CD4-positive, alpha-beta memory T cell (primary cell): Measurements from ENCODE around the gene AGBL1. TPM values are rescaled to one million over a fixed set of nuclear protein-coding genes. Genes with fewer than 3 reads are reported as not detected.
A peak's percentile ranks its signal among the peaks of the same experiment; 100 is the strongest.

Source experiments
- CTCF ChIA-PET: fragments of 350-600 bp; sonication (Branson Sonifier 250); formaldehyde crosslinking; loops from one replicate; lab custom pipeline; 2021; ENCODE audit warnings: inconsistent platforms; ENCODE audit not compliant: partially characterized antibody; lab: Charles Lee
- POLR2A ChIA-PET: fragments of 350-600 bp; sonication (Branson Sonifier 250); formaldehyde crosslinking; loops from one replicate; lab custom pipeline; 2021; ENCODE audit not compliant: partially characterized antibody; lab: Charles Lee
- DNase-seq, 5 donors: peaks; one replicate each; pipeline versions ENCODE4 v3.0.0 to v3.0.0-alpha.2; 2020 to 2022; ENCODE audit warnings: mixed read lengths in 1 of 5
- H3K27ac ChIP-seq: one replicate; pipeline ENCODE4 v1.7.0; 2013; ENCODE audit warnings: low read depth, low read length
- H3K27me3 ChIP-seq: 2 replicates; pipeline ENCODE4 v1.7.0; 2013; ENCODE audit warnings: mild to moderate bottlenecking, low read length, moderate library complexity; ENCODE audit not compliant: insufficient read depth
- H3K36me3 ChIP-seq: 2 replicates; pipeline ENCODE4 v1.7.0; 2013; ENCODE audit warnings: mild to moderate bottlenecking, low read length, moderate library complexity; ENCODE audit not compliant: insufficient read depth
- H3K4me1 ChIP-seq: 2 replicates; pipeline ENCODE4 v1.7.0; 2013; ENCODE audit warnings: mild to moderate bottlenecking, low read length, moderate library complexity; ENCODE audit not compliant: insufficient read depth
- H3K4me3 ChIP-seq, 2 donors: one replicate each; pipeline ENCODE4 v1.7.0; 2013; ENCODE audit warnings: low read length in 2 of 2, mild to moderate bottlenecking in 1 of 2
- H3K9me3 ChIP-seq, 2 donors: one replicate each; pipeline ENCODE4 v1.7.0; 2013; ENCODE audit warnings: low read length in 2 of 2, control low read depth in 1 of 2; ENCODE audit not compliant: control insufficient read depth in 1 of 2
- H3K27ac Mint-ChIP-seq, 7 donors: one replicate each; pipeline ENCODE4 v1.8.0; 2020 to 2021; ENCODE audit warnings: mixed read lengths in 7 of 7, mild to moderate bottlenecking in 6 of 7, inconsistent platforms in 3 of 7, moderate library complexity in 3 of 7
- H3K27me3 Mint-ChIP-seq, 2 donors: one replicate each; pipeline ENCODE4 v1.8.0; 2020 to 2021; ENCODE audit warnings: mixed read lengths in 2 of 2
- H3K36me3 Mint-ChIP-seq, 2 donors: one replicate each; pipeline ENCODE4 v1.8.0; 2020 to 2021; ENCODE audit warnings: mixed read lengths in 2 of 2, inconsistent platforms in 1 of 2, mild to moderate bottlenecking in 1 of 2
- H3K4me1 Mint-ChIP-seq, 4 donors: one replicate each; pipeline ENCODE4 v1.8.0; 2020 to 2021; ENCODE audit warnings: mixed read lengths in 4 of 4, mild to moderate bottlenecking in 1 of 4
- H3K4me3 Mint-ChIP-seq, 8 donors: one replicate each; pipeline ENCODE4 v1.8.0; 2020 to 2021; ENCODE audit warnings: mixed read lengths in 8 of 8, mild to moderate bottlenecking in 7 of 8, moderate library complexity in 6 of 8, inconsistent platforms in 3 of 8
- H3K9me3 Mint-ChIP-seq, 8 donors: one replicate each; pipeline ENCODE4 v1.8.0; 2020 to 2021; ENCODE audit warnings: mixed read lengths in 8 of 8, mild to moderate bottlenecking in 5 of 8, inconsistent platforms in 3 of 8, moderate library complexity in 1 of 8
- intact Hi-C: fragments of 100-400 bp; cut with micrococcal nuclease; formaldehyde crosslinking; loops from one replicate; pipeline ENCODE4 v1.15.1; 2023
- polyA plus RNA-seq, 2 donors: library from polyadenylated mRNA; unstranded; fragments of 300-500 nt; fragmentation: Illumina TruSeq; gene quantifications; one replicate each; pipeline ENCODE4 v1.2.3, GENCODE V29; 2021
- total RNA-seq, 2 experiments: library from RNA; stranded (reverse); gene quantifications; one replicate each; pipeline ENCODE4 v1.2.3, GENCODE V29; 2021

AGBL1 gene
- total and polyA plus RNA-seq, 4 experiments from 2014 or later: not detected

DNA sequence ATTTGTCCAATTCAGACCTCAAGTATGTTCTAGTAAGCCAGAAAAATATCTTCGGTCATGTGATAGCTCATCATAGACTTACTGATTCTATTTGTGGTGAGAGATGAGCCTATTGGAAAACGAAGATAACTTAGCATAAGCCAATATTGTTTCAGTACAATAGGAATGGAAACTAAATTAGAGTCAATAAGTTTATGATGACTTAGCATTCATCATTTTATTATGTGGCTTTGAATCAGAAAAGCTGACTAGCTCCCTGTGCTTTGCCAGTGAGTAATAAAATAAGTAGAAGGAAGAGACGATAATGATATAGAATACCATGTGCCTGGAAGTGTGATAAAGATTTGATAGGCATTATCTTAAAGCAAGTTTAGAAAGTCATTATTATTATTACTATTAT, 605.6 kb downstream of the AGBL1 start:
- POLR2A ChIA-PET: no interaction called here
- DNase-seq: no peak
- intact Hi-C loops: no loop called here
- no peaks in the 10 kb centered on the region for H3K36me3 Mint-ChIP-seq
- Histone ChIP-seq H3K9me3 (no peaks in the 10 kb centered on the region), H3K27me3 (no peaks in the 10 kb centered on the region), H3K4me1 (no peaks in the 10 kb centered on the region), H3K4me3 (no peak overlapping the region), H3K36me3 (no peaks in the 10 kb centered on the region), H3K27ac (no peak overlapping the region)
- peaks cover 0 to 2% of the 10 kb centered on the region in 2 donors for H3K27me3 Mint-ChIP-seq
- no peak overlapping the region for H3K4me3 Mint-ChIP-seq
- no peak overlapping the region for H3K27ac Mint-ChIP-seq
- peaks cover 0 to 3% (median 0%) of the 10 kb centered on the region in 8 donors for H3K9me3 Mint-ChIP-seq
- CTCF ChIA-PET: no interaction called here
- peaks cover 0 to 5% (median 0%) of the 10 kb centered on the region in 4 donors for H3K4me1 Mint-ChIP-seq

DNA sequence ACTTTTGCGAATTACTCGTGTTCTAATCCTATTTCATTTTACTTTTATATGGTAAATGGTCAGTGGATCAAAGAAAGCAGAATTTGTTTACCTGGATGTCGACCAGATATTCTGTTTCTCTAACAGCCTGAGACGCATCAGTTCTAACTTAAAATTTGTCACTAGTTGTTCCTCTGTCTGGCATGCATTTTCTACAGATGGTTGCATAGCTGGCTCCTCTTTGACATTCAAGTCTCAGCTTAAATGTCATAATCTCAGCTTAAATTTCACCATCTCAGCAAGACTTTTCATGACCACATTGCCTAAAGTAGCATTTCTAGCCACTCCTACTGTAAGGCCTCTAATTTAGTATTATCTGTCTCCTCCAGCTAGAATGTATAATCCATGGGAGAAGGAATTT, 609.3 kb downstream of the AGBL1 start:
- Histone ChIP-seq H3K9me3 (no peaks in the 10 kb centered on the region), H3K27ac (no peak overlapping the region), H3K36me3 (no peaks in the 10 kb centered on the region), H3K4me3 (no peak overlapping the region), H3K4me1 (no peaks in the 10 kb centered on the region), H3K27me3 (no peaks in the 10 kb centered on the region)
- ChIA-PET CTCF (no interaction called here), POLR2A (interaction anchor here (1.1 kb wide), 1 partner anchor 35 kb away, joined by 3 read pairs; no protein-coding TSS in a partner anchor)
- Mint-ChIP-seq H3K4me3 (no peak overlapping the region), H3K9me3 (peaks cover 0 to 4% (median 0%) of the 10 kb centered on the region in 8 donors), H3K36me3 (no peaks in the 10 kb centered on the region), H3K4me1 (peaks cover 0 to 4% (median 0%) of the 10 kb centered on the region in 4 donors), H3K27ac (no peak overlapping the region), H3K27me3 (peaks cover 4% of the 10 kb centered on the region in 2 donors)
- intact Hi-C loops: no loop called here
- no peak for DNase-seq

DNA sequence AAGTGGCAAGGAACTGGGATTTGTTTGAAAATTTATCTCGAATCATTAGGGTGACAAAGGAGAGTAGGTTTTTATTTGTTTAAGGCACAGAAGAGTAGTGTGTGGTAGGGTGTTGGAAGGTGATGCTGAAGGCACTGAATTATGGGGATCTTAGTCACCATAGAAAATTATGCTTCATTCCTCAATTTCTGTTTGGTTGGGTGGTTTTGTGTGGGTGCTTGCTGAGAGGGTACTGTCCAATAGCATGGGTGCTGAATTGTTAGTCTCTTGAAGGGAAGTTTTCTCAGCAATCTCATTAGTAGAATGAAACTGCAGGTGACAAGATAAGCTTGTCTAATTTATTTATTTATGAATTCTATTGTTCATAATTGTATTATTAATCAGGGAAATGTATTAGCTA, 610.9 kb downstream of the AGBL1 start:
- no peak for DNase-seq

GRCh38 chr15:86691091-86691663, 611.5 kb downstream of the AGBL1 start:
- Mint-ChIP-seq H3K36me3 (no peaks in the 10 kb centered on the region), H3K27me3 (peaks cover 4% of the 10 kb centered on the region in 2 donors)
- no peak for DNase-seq

More for the DNA sequence above, 610.9 kb downstream of the AGBL1 start:
- Mint-ChIP-seq H3K4me3 (no peak overlapping the region), H3K27me3 (peaks cover 4% of the 10 kb centered on the region in 2 donors), H3K27ac (no peak overlapping the region), H3K4me1 (peaks cover 0 to 2% (median 0%) of the 10 kb centered on the region in 4 donors), H3K9me3 (peaks cover 0 to 4% (median 0%) of the 10 kb centered on the region in 8 donors), H3K36me3 (no peaks in the 10 kb centered on the region)
- Histone ChIP-seq H3K4me3 (no peak overlapping the region), H3K9me3 (no peaks in the 10 kb centered on the region), H3K27ac (no peak overlapping the region), H3K36me3 (no peaks in the 10 kb centered on the region), H3K27me3 (no peaks in the 10 kb centered on the region), H3K4me1 (no peaks in the 10 kb centered on the region)
- POLR2A ChIA-PET: no interaction called here
- intact Hi-C loops: no loop called here
- CTCF ChIA-PET: no interaction called here

GRCh38 chr15:86700864-86701610, 621.4 kb downstream of the AGBL1 start:
- peaks cover 0 to 4% (median under 1%) of the 10 kb centered on the region in 4 donors for H3K4me1 Mint-ChIP-seq
- no peak for DNase-seq
- peaks cover 7 to 8% of the 10 kb centered on the region in 2 donors for H3K27me3 Mint-ChIP-seq
- Histone ChIP-seq H3K9me3 (no peaks in the 10 kb centered on the region), H3K36me3 (no peaks in the 10 kb centered on the region), H3K27ac (no peak overlapping the region), H3K4me1 (no peaks in the 10 kb centered on the region), H3K4me3 (no peak overlapping the region), H3K27me3 (no peaks in the 10 kb centered on the region)
- H3K27ac Mint-ChIP-seq: peak overlapping the region in 1 of 7 donors; percentile 9
- CTCF ChIA-PET: no interaction called here
- POLR2A ChIA-PET: no interaction called here
- H3K9me3 Mint-ChIP-seq: peaks cover 4 to 17% (median 7%) of the 10 kb centered on the region in 8 donors
- no peak overlapping the region for H3K4me3 Mint-ChIP-seq
- intact Hi-C loops: no loop called here
- H3K36me3 Mint-ChIP-seq: no peaks in the 10 kb centered on the region

More at GRCh38 chr15:86691091-86691663, 611.5 kb downstream of the AGBL1 start:
- POLR2A ChIA-PET: no interaction called here
- H3K36me3 ChIP-seq: no peaks in the 10 kb centered on the region
- CTCF ChIA-PET: no interaction called here
- H3K9me3 ChIP-seq: no peaks in the 10 kb centered on the region
- intact Hi-C loops: no loop called here
- H3K4me1 ChIP-seq: no peaks in the 10 kb centered on the region
- Mint-ChIP-seq H3K4me3 (no peak overlapping the region), H3K9me3 (peaks cover 0 to 4% (median 0%) of the 10 kb centered on the region in 8 donors), H3K27ac (no peak overlapping the region), H3K4me1 (no peaks in the 10 kb centered on the region)
- no peak overlapping the region for H3K4me3 ChIP-seq
- H3K27ac ChIP-seq: no peak overlapping the region
- no peaks in the 10 kb centered on the region for H3K27me3 ChIP-seq

DNA sequence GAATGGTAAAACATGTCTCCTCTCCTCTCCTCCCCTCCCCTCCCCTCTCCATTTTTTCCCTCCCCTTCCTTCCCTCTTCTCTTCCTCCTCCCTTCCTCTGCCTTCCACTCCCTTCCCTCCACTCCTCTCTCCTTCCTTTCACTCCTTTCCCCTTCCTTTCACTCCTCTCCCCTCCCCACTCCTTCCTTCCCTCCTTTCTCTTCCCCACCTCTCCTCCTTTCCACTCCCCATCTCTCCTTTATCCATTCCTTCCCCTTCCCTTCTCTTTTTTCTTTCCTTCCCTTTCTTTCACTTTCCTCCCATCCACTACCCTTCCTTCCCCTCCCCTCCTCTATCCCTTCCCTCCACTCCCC, 621.9 kb downstream of the AGBL1 start:
- no peaks in the 10 kb centered on the region for H3K27me3 ChIP-seq
- H3K9me3 Mint-ChIP-seq: peaks cover 4 to 17% (median 7%) of the 10 kb centered on the region in 8 donors
- CTCF ChIA-PET: no interaction called here
- no peaks in the 10 kb centered on the region for H3K36me3 Mint-ChIP-seq
- H3K4me1 Mint-ChIP-seq: peaks cover 0 to 4% (median under 1%) of the 10 kb centered on the region in 4 donors
- peaks cover 7 to 8% of the 10 kb centered on the region in 2 donors for H3K27me3 Mint-ChIP-seq
- no peak overlapping the region for H3K4me3 ChIP-seq
- H3K4me1 ChIP-seq: no peaks in the 10 kb centered on the region
- H3K4me3 Mint-ChIP-seq: no peak overlapping the region
- no peak overlapping the region for H3K27ac Mint-ChIP-seq
- no peak overlapping the region for H3K27ac ChIP-seq
- no peaks in the 10 kb centered on the region for H3K9me3 ChIP-seq
- POLR2A ChIA-PET: no interaction called here
- H3K36me3 ChIP-seq: no peaks in the 10 kb centered on the region
- DNase-seq: no peak
- intact Hi-C loops: no loop called here

DNA sequence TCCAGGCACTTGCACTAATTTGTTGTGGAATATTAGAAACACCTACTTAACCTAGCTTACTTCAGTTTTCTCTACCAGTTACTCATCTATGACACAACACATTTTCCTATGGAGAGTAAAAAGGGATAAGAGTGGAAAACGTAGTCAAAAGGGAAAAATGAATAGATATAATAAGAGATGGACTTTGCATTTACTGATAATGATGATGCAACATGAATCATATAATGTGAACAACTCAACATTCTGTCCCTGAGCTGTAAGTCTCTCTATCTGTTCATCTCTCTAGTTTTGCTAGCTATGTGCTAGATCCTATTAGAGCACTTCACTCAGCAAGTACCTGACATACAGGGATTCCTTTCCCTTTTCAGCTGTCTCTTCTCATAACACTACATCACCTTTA, 627.1 kb downstream of the AGBL1 start:
- H3K27me3 Mint-ChIP-seq: peaks cover 3 to 5% of the 10 kb centered on the region in 2 donors
- CTCF ChIA-PET: no interaction called here
- H3K36me3 Mint-ChIP-seq: no peaks in the 10 kb centered on the region
- Histone ChIP-seq H3K4me3 (no peak overlapping the region), H3K27me3 (no peaks in the 10 kb centered on the region), H3K9me3 (no peaks in the 10 kb centered on the region), H3K36me3 (no peaks in the 10 kb centered on the region), H3K27ac (no peak overlapping the region), H3K4me1 (no peaks in the 10 kb centered on the region)
- peaks cover 0 to 5% (median 2%) of the 10 kb centered on the region in 8 donors for H3K9me3 Mint-ChIP-seq
- H3K27ac Mint-ChIP-seq: no peak overlapping the region
- peaks cover 0 to 4% (median 3%) of the 10 kb centered on the region in 4 donors for H3K4me1 Mint-ChIP-seq
- POLR2A ChIA-PET: no interaction called here
- no peak overlapping the region for H3K4me3 Mint-ChIP-seq
- intact Hi-C loops: no loop called here
- DNase-seq: no peak
